GM12878 (cell line): ENCODE results near the gene WRAP73.

Experiments used
- CBX5 ChIP-seq: sonication (generic); IDR thresholded peaks from 2 replicates; pipeline ENCODE4 v1.6.1; 2016; ENCODE audit warnings: low read depth, moderate library complexity, mild to moderate bottlenecking, inconsistent platforms
- CEBPB ChIP-seq, 2 experiments: fragments of 150-350 bp in 1 of 2; IDR thresholded peaks; 2 replicates each; pipeline ENCODE4 v1.6.1; 2012 to 2014; ENCODE audit warnings: low read depth in 2 of 2, low read length in 2 of 2, borderline replicate concordance in 1 of 2, inconsistent platforms in 1 of 2
- CEBPZ ChIP-seq: fragments of 150-350 bp; IDR thresholded peaks from 2 replicates; pipeline ENCODE4 v1.6.1; 2016; ENCODE audit warnings: low read depth, low read length
- SRF ChIP-seq, 2 experiments: IDR thresholded peaks; 2 replicates each; pipeline ENCODE4 v1.6.1; 2011; ENCODE audit warnings: low read depth in 2 of 2, low read length in 2 of 2, mild to moderate bottlenecking in 1 of 2, moderate library complexity in 1 of 2
- TF ChIP-seq, protein P1 (sequence below), 3 experiments: IDR thresholded peaks in 2 of 3; conservative IDR thresholded peaks in 1 of 3; 2 replicates each; pipeline ENCODE4 v1.5.1; 2011; ENCODE audit warnings: low read depth in 3 of 3, low read length in 3 of 3, mild to moderate bottlenecking in 3 of 3, control low read depth in 2 of 3, moderate library complexity in 2 of 3, inconsistent platforms in 1 of 3, mixed read lengths in 1 of 3; ENCODE audit not compliant: control insufficient read depth in 2 of 3, insufficient read depth in 1 of 3; ENCODE audit errors: extremely low read depth in 1 of 3

DNA sequence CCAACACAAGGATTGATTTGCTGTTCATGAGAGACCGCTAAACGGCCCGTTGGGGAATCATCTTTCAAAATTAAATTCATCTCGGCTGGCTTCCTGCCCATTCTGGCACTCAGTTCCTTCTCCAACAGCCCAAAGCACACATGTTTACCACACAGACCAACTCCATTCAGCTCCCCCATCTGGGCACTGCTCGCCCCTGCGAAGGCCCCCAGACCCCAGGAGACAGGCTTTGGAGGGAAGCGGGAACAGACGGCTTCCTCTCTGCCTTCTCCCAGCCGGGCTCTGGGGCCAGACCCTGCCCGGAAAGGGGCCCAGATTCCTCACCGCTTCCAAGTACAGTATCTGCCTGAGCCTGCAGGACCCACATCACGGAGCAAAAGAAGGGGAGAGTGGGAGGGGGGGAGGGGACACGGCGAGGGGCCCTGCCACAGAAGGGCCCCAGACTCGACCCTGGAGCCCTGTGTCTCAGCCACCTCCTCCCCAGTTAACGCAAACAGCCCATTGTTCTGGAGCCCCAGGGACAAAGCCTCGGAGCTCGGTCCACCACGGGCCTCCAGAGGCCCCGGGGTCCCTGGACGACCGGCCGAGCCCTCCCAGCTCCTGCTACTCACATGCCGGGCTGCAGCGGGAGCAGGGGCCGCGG is 39.3 kb downstream of the WRAP73 start:
- TF ChIP-seq SRF (IDR thresholded peaks at IDR 0.05; ENCODE audit: low read depth in 2 of 2, low read length in 2 of 2) (no peak), CEBPB (IDR thresholded peaks at IDR 0.05; ENCODE audit: borderline replicate concordance in 1 of 2, low read depth in 2 of 2, low read length in 2 of 2) (no peak), CEBPZ (no peak), CBX5 (no peak)
- TF ChIP-seq, protein P1, sequence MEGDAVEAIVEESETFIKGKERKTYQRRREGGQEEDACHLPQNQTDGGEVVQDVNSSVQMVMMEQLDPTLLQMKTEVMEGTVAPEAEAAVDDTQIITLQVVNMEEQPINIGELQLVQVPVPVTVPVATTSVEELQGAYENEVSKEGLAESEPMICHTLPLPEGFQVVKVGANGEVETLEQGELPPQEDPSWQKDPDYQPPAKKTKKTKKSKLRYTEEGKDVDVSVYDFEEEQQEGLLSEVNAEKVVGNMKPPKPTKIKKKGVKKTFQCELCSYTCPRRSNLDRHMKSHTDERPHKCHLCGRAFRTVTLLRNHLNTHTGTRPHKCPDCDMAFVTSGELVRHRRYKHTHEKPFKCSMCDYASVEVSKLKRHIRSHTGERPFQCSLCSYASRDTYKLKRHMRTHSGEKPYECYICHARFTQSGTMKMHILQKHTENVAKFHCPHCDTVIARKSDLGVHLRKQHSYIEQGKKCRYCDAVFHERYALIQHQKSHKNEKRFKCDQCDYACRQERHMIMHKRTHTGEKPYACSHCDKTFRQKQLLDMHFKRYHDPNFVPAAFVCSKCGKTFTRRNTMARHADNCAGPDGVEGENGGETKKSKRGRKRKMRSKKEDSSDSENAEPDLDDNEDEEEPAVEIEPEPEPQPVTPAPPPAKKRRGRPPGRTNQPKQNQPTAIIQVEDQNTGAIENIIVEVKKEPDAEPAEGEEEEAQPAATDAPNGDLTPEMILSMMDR (IDR thresholded peaks at IDR 0.05 in 2 of 3, conservative IDR thresholded peaks at IDR 0.05 in 1 of 3; ENCODE audit: control insufficient read depth in 2 of 3, extremely low read depth in 1 of 3, insufficient read depth in 1 of 3, low read depth in 3 of 3, low read length in 3 of 3) = no peak
